DOHH2 (cell line): ENCODE data around the gene ESRRG.

Experiments
- EZH2phosphoT487 ChIP-seq: fragments of 200-600 bp; sonication (generic); IDR thresholded peaks from 2 replicates; pipeline ENCODE4 v1.6.1; 2017; ENCODE audit warnings: borderline replicate concordance, mild to moderate bottlenecking, antibody characterized with exemption, low read length, moderate library complexity, mixed read lengths
- TF ChIP-seq, protein P1 (sequence below): fragments of 200-600 bp; sonication (generic); IDR thresholded peaks from one replicate; pipeline ENCODE4 v1.5.1; 2014; ENCODE audit warnings: antibody characterized with exemption, mild to moderate bottlenecking, low read depth, low read length; ENCODE audit not compliant: poor library complexity, severe bottlenecking

DNA sequence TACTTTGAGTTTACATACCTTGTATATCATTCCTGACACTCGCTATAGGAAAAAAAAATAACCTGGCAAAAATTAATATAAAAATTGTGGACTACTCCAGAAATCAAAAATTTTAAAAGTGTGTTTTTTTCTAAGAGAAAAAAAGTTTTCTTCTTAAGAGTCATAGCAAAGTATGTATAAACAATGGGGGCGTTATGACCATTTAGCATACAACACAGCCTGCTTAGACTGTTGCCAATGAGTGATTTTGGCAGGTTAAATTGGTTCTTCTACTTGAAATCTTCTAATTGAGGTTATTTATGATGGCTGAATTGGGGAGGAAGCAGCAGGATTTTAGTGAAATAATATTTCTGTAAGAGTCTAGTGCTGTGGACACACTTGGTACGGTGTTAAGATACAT lies 169.5 kb downstream of the ESRRG start:
- TF ChIP-seq, protein P1, sequence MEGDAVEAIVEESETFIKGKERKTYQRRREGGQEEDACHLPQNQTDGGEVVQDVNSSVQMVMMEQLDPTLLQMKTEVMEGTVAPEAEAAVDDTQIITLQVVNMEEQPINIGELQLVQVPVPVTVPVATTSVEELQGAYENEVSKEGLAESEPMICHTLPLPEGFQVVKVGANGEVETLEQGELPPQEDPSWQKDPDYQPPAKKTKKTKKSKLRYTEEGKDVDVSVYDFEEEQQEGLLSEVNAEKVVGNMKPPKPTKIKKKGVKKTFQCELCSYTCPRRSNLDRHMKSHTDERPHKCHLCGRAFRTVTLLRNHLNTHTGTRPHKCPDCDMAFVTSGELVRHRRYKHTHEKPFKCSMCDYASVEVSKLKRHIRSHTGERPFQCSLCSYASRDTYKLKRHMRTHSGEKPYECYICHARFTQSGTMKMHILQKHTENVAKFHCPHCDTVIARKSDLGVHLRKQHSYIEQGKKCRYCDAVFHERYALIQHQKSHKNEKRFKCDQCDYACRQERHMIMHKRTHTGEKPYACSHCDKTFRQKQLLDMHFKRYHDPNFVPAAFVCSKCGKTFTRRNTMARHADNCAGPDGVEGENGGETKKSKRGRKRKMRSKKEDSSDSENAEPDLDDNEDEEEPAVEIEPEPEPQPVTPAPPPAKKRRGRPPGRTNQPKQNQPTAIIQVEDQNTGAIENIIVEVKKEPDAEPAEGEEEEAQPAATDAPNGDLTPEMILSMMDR: no peak
- no peak for TF ChIP-seq EZH2phosphoT487
